Prostate gland (tissue), 2 donors: ENCODE results near the gene MAPKBP1.

Experiments
- CTCF ChIP-seq, 4 experiments: fragments of 200-600 bp in 2 of 4; fragments of 450-650 bp in 2 of 4; sonication (generic) in 2 of 4; IDR thresholded peaks; 1 replicate in 3 of 4; 2 replicates in 1 of 4; pipeline ENCODE4 v1.5.1; 2016 to 2019; ENCODE audit warnings: antibody characterized with exemption in 4 of 4, mild to moderate bottlenecking in 2 of 4, moderate library complexity in 2 of 4
- POLR2A ChIP-seq: fragments of 450-650 bp; IDR thresholded peaks from one replicate; pipeline ENCODE4 v1.6.1; 2016; ENCODE audit warnings: antibody characterized with exemption, mild to moderate bottlenecking
- POLR2AphosphoS5 ChIP-seq: sonication (generic); formaldehyde crosslinking; IDR thresholded peaks from one replicate; pipeline ENCODE4 v1.6.1; 2017; ENCODE audit warnings: antibody characterized with exemption

GRCh38 chr15:41817781-41818180 lies 43.5 kb downstream of the MAPKBP1 start:
- TF ChIP-seq POLR2A, result no peak
- TF ChIP-seq CTCF (IDR thresholded peaks at IDR 0.05), result no peak
- no peak for TF ChIP-seq POLR2AphosphoS5
